ENCODE measurements around the gene METRNL.
"Not testable (repeated sequence)": the region's sequence is repeated elsewhere in the genome, so short reads cannot be mapped to it uniquely, and the experiment has no call there.

Gene METRNL

GRCh38 chr17:83116311-83116771, 36.9 kb downstream of the METRNL start:
- POLR2A ChIA-PET, result no interaction called here
- TF ChIP-seq FOXM1 (IDR thresholded peaks at IDR 0.05; ENCODE audit: borderline replicate concordance), result no peak
- CTCF ChIA-PET, result interaction anchor here (0.6 kb wide), 1 partner anchor 33 kb away, joined by 3 read pairs; no protein-coding TSS in a partner anchor
- DNase-seq (ENCODE audit: extremely low spot score), result no peak

- TF ChIP-seq ELF4 (IDR thresholded peaks at IDR 0.05), result no peak
- TF ChIP-seq CTBP1 (IDR thresholded peaks at IDR 0.05; ENCODE audit: borderline replicate concordance), result no peak
- TF ChIP-seq BHLHE40 (IDR thresholded peaks at IDR 0.05; ENCODE audit: borderline replicate concordance), result no peak
- no peak for TF ChIP-seq FOXM1 (IDR thresholded peaks at IDR 0.05; ENCODE audit: borderline replicate concordance)
- TF ChIP-seq FOXK2 (IDR thresholded peaks at IDR 0.05), result no peak
- no peak for TF ChIP-seq ZNF384 (IDR thresholded peaks at IDR 0.05)
- no peak for TF ChIP-seq NFRKB (IDR thresholded peaks at IDR 0.05)
- no peak for TF ChIP-seq TARDBP (IDR thresholded peaks at IDR 0.05)
- TF ChIP-seq PKNOX1 (IDR thresholded peaks at IDR 0.05), result no peak
- TF ChIP-seq ARNT (IDR thresholded peaks at IDR 0.05), result no peak
- no peak for TF ChIP-seq L3MBTL2 (conservative IDR thresholded peaks at IDR 0.05)
- no peak for TF ChIP-seq FOXA1 (IDR thresholded peaks at IDR 0.05)
- TF ChIP-seq LEF1 (IDR thresholded peaks at IDR 0.05; ENCODE audit: borderline replicate concordance), result no peak
- no peak for TF ChIP-seq SUZ12 (IDR thresholded peaks at IDR 0.05)
- TF ChIP-seq SP1 (IDR thresholded peaks at IDR 0.05), result no peak
- TF ChIP-seq HDGF (IDR thresholded peaks at IDR 0.05; ENCODE audit: borderline replicate concordance), result no peak
- POLR2A ChIA-PET, result no interaction called here
- no peak for DNase-seq (ENCODE audit: extremely low spot score)
- CTCF ChIA-PET, result no interaction called here
Measured at GRCh38 chr17:83116783-83117555, 37.6 kb downstream of the METRNL start.

DNA sequence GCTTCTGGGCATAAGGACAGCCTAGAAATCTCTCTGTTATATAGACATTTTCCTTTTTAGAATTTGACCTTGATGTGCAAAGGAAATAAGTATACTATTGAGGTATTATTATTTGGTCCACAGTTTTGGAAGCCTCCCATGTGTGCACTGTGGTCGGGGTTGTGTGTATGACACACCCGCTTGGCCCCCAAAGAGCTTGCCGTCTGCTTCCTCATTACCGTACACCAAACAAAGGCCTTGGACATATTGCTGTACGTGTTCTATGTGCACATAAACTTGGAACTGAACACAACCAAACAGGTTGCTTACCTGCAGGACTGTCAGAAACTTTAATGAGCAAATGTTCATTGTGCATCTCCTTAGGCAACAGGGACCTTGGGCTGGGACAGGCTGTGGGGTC, 38.2 kb downstream of the METRNL start:
- CTCF ChIA-PET, result no interaction called here
- POLR2A ChIA-PET, result no interaction called here
- no peak for DNase-seq (ENCODE audit: extremely low spot score)
- TF ChIP-seq FOXM1 (IDR thresholded peaks at IDR 0.05; ENCODE audit: borderline replicate concordance) (no peak), ELF4 (IDR thresholded peaks at IDR 0.05) (no peak), HDGF (IDR thresholded peaks at IDR 0.05; ENCODE audit: borderline replicate concordance) (no peak), SUZ12 (IDR thresholded peaks at IDR 0.05) (no peak), NFRKB (IDR thresholded peaks at IDR 0.05) (no peak), BHLHE40 (IDR thresholded peaks at IDR 0.05; ENCODE audit: borderline replicate concordance) (no peak), FOXA1 (IDR thresholded peaks at IDR 0.05) (no peak), FOXK2 (IDR thresholded peaks at IDR 0.05) (no peak), SP1 (IDR thresholded peaks at IDR 0.05) (no peak), ARNT (IDR thresholded peaks at IDR 0.05) (no peak), TARDBP (IDR thresholded peaks at IDR 0.05) (no peak), LEF1 (IDR thresholded peaks at IDR 0.05; ENCODE audit: borderline replicate concordance) (no peak), PKNOX1 (IDR thresholded peaks at IDR 0.05) (no peak), ZNF384 (IDR thresholded peaks at IDR 0.05) (no peak), L3MBTL2 (conservative IDR thresholded peaks at IDR 0.05) (no peak), CTBP1 (IDR thresholded peaks at IDR 0.05; ENCODE audit: borderline replicate concordance) (no peak)

DNA sequence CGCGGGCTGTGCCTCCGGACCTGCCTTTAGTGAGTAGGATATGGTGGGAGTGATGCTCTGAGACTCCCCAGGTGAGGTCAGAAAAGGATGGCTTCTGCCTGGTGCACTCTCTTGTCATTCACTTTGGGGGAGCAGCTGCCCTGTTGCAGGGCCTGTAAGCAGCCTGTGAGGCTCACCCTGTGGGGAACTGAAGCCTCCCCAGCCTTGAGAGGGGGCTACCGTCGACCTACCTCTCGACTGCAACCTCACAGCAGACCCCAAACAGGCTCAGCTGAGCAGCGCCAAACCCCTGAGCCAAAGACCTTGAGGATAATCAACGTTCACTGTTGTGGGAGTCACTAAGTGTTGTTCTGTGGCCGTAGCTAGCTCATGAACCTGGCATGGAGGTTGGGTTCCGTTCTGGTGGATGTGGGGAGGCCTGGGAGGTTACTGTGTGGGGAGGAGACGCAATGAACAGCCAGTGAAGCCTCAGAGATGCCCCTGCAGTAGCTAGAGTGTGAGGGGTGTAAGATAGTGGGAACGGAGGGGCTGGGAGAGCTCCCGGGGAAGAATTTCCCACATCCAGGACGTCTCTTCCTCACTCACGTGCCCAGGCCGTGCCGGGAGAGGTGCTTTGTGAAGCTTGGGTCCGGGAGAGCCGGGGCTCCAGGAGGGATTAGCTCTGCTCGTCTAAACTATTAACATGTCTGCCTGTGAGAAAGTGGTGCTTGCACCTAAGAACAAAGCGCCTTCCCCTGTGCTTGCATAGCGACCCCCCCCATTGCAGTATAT, 38.8 kb downstream of the METRNL start:
- CTCF ChIA-PET, result no interaction called here
- TF ChIP-seq CTBP1 (IDR thresholded peaks at IDR 0.05; ENCODE audit: borderline replicate concordance) (no peak), ZNF384 (IDR thresholded peaks at IDR 0.05) (no peak), FOXA1 (IDR thresholded peaks at IDR 0.05) (no peak), BHLHE40 (IDR thresholded peaks at IDR 0.05; ENCODE audit: borderline replicate concordance) (no peak), SUZ12 (IDR thresholded peaks at IDR 0.05) (no peak), PKNOX1 (IDR thresholded peaks at IDR 0.05) (no peak), NFRKB (IDR thresholded peaks at IDR 0.05) (no peak), SP1 (IDR thresholded peaks at IDR 0.05) (no peak), HDGF (IDR thresholded peaks at IDR 0.05; ENCODE audit: borderline replicate concordance) (no peak), L3MBTL2 (conservative IDR thresholded peaks at IDR 0.05) (no peak), TARDBP (IDR thresholded peaks at IDR 0.05) (no peak), FOXK2 (IDR thresholded peaks at IDR 0.05) (no peak), ARNT (IDR thresholded peaks at IDR 0.05) (no peak), FOXM1 (IDR thresholded peaks at IDR 0.05; ENCODE audit: borderline replicate concordance) (no peak), ELF4 (IDR thresholded peaks at IDR 0.05) (no peak), LEF1 (IDR thresholded peaks at IDR 0.05; ENCODE audit: borderline replicate concordance) (no peak)
- no peak for DNase-seq (ENCODE audit: extremely low spot score)
- POLR2A ChIA-PET, result no interaction called here

- DNase-seq (ENCODE audit: extremely low spot score), result no peak
- TF ChIP-seq PKNOX1 (IDR thresholded peaks at IDR 0.05) (no peak), SP1 (IDR thresholded peaks at IDR 0.05) (no peak), HDGF (IDR thresholded peaks at IDR 0.05; ENCODE audit: borderline replicate concordance) (no peak), FOXM1 (IDR thresholded peaks at IDR 0.05; ENCODE audit: borderline replicate concordance) (no peak)
- CTCF ChIA-PET, result no interaction called here
- POLR2A ChIA-PET, result no interaction called here
Measured at GRCh38 chr17:83119987-83120864, 40.8 kb downstream of the METRNL start.

DNA sequence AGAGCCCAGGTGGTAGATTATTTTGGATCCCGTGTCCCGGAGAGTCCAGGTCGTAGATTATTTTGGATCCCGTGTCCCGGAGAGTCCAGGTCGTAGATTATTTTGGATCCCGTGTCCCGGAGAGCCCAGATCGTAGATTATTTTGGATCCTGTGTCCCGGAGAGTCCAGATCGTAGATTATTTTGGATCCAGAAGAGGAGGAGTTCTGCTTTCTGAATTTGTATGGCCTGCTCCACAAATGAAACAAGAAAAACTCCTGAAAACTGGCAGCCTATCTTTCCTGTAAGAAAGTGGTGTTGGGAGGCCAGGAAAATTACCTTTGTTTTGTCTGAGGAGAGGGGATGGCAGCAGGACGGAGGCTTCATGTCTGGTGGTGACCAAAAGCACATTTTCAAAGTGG, 42.1 kb downstream of the METRNL start:
- CTCF ChIA-PET, result not testable (repeated sequence)

More for the DNA sequence above, 42.1 kb downstream of the METRNL start:
- DNase-seq (ENCODE audit: extremely low spot score); POLR2A ChIA-PET: not testable (repeated sequence)
